Omental fat pad (tissue), 4 donors: Measurements from ENCODE around the gene CHST11. TPM values are rescaled to one million over a fixed set of nuclear protein-coding genes. Genes with fewer than 3 reads are reported as not detected.
"Not testable (repeated sequence)": the region's sequence is repeated elsewhere in the genome, so short reads cannot be mapped to it uniquely, and the experiment has no call there.

ENCODE experiments used
- ATAC-seq: fragments of 150-250 bp; one replicate; pipeline ENCODE4 v1.9.1; 2016; ENCODE audit warnings: mild to moderate bottlenecking, moderate library complexity; ENCODE audit not compliant: low FRiP score
- DNase-seq: peaks from one replicate; pipeline ENCODE4 v3.0.0-alpha.2; 2019; ENCODE audit warnings: low spot score
- CTCF ChIP-seq, 3 donors: fragments of 450-650 bp; IDR thresholded peaks; one replicate each; pipeline ENCODE4 v1.5.1; 2016 to 2017; ENCODE audit warnings: antibody characterized with exemption in 3 of 3, mild to moderate bottlenecking in 3 of 3, moderate library complexity in 2 of 3
- total RNA-seq, 4 donors: library from RNA; depleted of rRNA; stranded (reverse); fragments of >200 nt; gene quantifications; one replicate each; pipeline ENCODE4 v1.1.0, GENCODE V29; 2016

CHST11 gene
- total RNA-seq, 4 donors from 2014 or later, result 12.2 to 58.6 (median 30.1) TPM

GRCh38 chr12:104521731-104522130, 65.0 kb downstream of the CHST11 start:
- no peak for TF ChIP-seq CTCF (IDR thresholded peaks at IDR 0.05)
- DNase-seq (no peak), ATAC-seq (no peak)

GRCh38 chr12:104522985-104523722, 66.4 kb downstream of the CHST11 start:
- DNase-seq, result no peak
- ATAC-seq, result no peak
- no peak for TF ChIP-seq CTCF (IDR thresholded peaks at IDR 0.05)

- no peak for ATAC-seq
- no peak for DNase-seq
- TF ChIP-seq CTCF (IDR thresholded peaks at IDR 0.05), result no peak
Measured at GRCh38 chr12:104524034-104524832, 67.5 kb downstream of the CHST11 start.

GRCh38 chr12:104526320-104526719, 69.6 kb downstream of the CHST11 start:
- DNase-seq (no peak), ATAC-seq (no peak)
- TF ChIP-seq CTCF (IDR thresholded peaks at IDR 0.05), result no peak

- DNase-seq (no peak), ATAC-seq (no peak)
- TF ChIP-seq CTCF (IDR thresholded peaks at IDR 0.05), result no peak
Measured at GRCh38 chr12:104526751-104527150, 70.0 kb downstream of the CHST11 start.

- not testable (repeated sequence) for DNase-seq, ATAC-seq
Measured at GRCh38 chr12:104527653-104528052, 70.9 kb downstream of the CHST11 start.

- DNase-seq (no peak), ATAC-seq (no peak)
- no peak for TF ChIP-seq CTCF (IDR thresholded peaks at IDR 0.05)
Measured at GRCh38 chr12:104529130-104529874, 72.6 kb downstream of the CHST11 start.
